ENCODE results near the gene F7.
"Not testable (repeated sequence)": the region's sequence is repeated elsewhere in the genome, so short reads cannot be mapped to it uniquely, and the experiment has no call there.

The F7 gene

GRCh38 chr13:113105032-113105920 lies at the start of gene F7:
TSS of gene F7 (plus strand) at chr13:113105791. CDS start at chr13:113105842, 51 bp downstream.
- no peak for ATAC-seq

GRCh38 chr13:113057084-113057483 lies 48.5 kb upstream of the F7 start:
- ATAC-seq, result no peak

GRCh38 chr13:113057559-113057958 lies 48.0 kb upstream of the F7 start:
- ATAC-seq, result not testable (repeated sequence)

GRCh38 chr13:113058129-113058987 lies 47.2 kb upstream of the F7 start:
- no peak for ATAC-seq

- no peak for ATAC-seq
Observed at GRCh38 chr13:113058988-113059850, 46.4 kb upstream of the F7 start.

GRCh38 chr13:113059891-113060290 lies 45.7 kb upstream of the F7 start:
- no peak for ATAC-seq

GRCh38 chr13:113060557-113061270 lies 44.9 kb upstream of the F7 start:
- no peak for ATAC-seq

GRCh38 chr13:113061271-113061625 lies 44.3 kb upstream of the F7 start:
- no peak for ATAC-seq

- no peak for ATAC-seq
Observed at GRCh38 chr13:113061796-113062425, 43.7 kb upstream of the F7 start.

GRCh38 chr13:113062691-113063090 lies 42.9 kb upstream of the F7 start:
- no peak for ATAC-seq

GRCh38 chr13:113063091-113063491 lies 42.5 kb upstream of the F7 start:
- ATAC-seq, result no peak

- ATAC-seq, result no peak
Observed at GRCh38 chr13:113064000-113064533, 41.5 kb upstream of the F7 start.

GRCh38 chr13:113064534-113065405 lies 40.8 kb upstream of the F7 start:
- no peak for ATAC-seq

GRCh38 chr13:113065406-113066141 lies 40.0 kb upstream of the F7 start:
- no peak for ATAC-seq

GRCh38 chr13:113066142-113066455 lies 39.5 kb upstream of the F7 start:
- no peak for ATAC-seq

- no peak for ATAC-seq
Observed at GRCh38 chr13:113066746-113067145, 38.8 kb upstream of the F7 start.

GRCh38 chr13:113069861-113070805 lies 35.5 kb upstream of the F7 start:
- no peak for ATAC-seq

- ATAC-seq, result no peak
Observed at GRCh38 chr13:113070855-113071254, 34.7 kb upstream of the F7 start.

GRCh38 chr13:113072376-113072775 lies 33.2 kb upstream of the F7 start:
- ATAC-seq, result no peak
